Measurements from ENCODE around the gene C10orf90. TPM values are rescaled to one million over a fixed set of nuclear protein-coding genes. Genes with fewer than 3 reads are reported as not detected.

Gene C10orf90
- total RNA-seq, 1 experiment from 2014 or later = 0.67 TPM

DNA sequence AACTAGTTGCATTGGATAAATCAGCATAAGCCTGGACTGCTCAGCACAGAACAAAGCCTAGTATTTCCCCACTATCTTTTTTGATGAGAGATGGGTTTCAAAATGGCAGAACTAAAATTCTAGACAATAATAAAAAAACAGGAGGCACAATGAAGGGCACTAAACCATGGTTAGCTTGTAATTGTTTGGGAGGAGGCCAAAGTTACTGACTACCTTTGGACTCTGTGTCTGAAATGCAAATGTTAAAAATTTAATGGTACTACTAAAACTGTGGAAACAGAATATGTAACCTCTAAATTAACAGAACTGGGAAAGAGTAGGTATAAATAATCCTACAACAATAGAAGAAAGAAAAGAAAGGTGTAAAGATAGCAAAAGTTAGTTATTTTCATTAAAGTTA, 295.2 kb downstream of the C10orf90 start:
- in situ Hi-C loops (cut with HindIII; ENCODE audit: low pct_unique_long_range_greater_than_20kb, low sequenced_read_pairs) = no loop called here
- intact Hi-C loops (cut with micrococcal nuclease; ENCODE audit: unreplicated experiment) = no loop called here
- CTCF ChIA-PET = no interaction called here
- no TSS peak for BruUV-seq (replicated peaks)
- Histone ChIP-seq H3K36me3 (ENCODE audit: control insufficient read depth, insufficient read depth, low read length) (no peaks in the 10 kb centered on the region), H3K4me3 (ENCODE audit: low read depth in 2 of 2, low read length in 2 of 2) (no peak overlapping the region), H3K27me3 (ENCODE audit: control insufficient read depth, insufficient read depth, low read length) (no peaks in the 10 kb centered on the region), H3K9me3 (ENCODE audit: control insufficient read depth, insufficient read depth, low read depth, low read length) (peaks cover 11% of the 10 kb centered on the region; the same call in 1 of the 2 replicates), H3K4me1 (ENCODE audit: control insufficient read depth, insufficient read depth, low read length) (no peaks in the 10 kb centered on the region), H3K27ac (ENCODE audit: low read length) (no peak overlapping the region)
- POLR2A ChIA-PET = no interaction called here
- TF ChIP-seq POLR2AphosphoS5 (IDR thresholded peaks at IDR 0.05; ENCODE audit: low read depth, low read length) = no peak
- TF ChIP-seq TCF7L2 (IDR thresholded peaks at IDR 0.05; ENCODE audit: low read depth, low read length) = no peak
- no peak for TF ChIP-seq SIN3A (IDR thresholded peaks at IDR 0.05; ENCODE audit: borderline replicate concordance, insufficient read depth, low read depth, low read length)
- TF ChIP-seq, protein P1, sequence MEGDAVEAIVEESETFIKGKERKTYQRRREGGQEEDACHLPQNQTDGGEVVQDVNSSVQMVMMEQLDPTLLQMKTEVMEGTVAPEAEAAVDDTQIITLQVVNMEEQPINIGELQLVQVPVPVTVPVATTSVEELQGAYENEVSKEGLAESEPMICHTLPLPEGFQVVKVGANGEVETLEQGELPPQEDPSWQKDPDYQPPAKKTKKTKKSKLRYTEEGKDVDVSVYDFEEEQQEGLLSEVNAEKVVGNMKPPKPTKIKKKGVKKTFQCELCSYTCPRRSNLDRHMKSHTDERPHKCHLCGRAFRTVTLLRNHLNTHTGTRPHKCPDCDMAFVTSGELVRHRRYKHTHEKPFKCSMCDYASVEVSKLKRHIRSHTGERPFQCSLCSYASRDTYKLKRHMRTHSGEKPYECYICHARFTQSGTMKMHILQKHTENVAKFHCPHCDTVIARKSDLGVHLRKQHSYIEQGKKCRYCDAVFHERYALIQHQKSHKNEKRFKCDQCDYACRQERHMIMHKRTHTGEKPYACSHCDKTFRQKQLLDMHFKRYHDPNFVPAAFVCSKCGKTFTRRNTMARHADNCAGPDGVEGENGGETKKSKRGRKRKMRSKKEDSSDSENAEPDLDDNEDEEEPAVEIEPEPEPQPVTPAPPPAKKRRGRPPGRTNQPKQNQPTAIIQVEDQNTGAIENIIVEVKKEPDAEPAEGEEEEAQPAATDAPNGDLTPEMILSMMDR (IDR thresholded peaks at IDR 0.05) = no peak
- TF ChIP-seq, protein P2, sequence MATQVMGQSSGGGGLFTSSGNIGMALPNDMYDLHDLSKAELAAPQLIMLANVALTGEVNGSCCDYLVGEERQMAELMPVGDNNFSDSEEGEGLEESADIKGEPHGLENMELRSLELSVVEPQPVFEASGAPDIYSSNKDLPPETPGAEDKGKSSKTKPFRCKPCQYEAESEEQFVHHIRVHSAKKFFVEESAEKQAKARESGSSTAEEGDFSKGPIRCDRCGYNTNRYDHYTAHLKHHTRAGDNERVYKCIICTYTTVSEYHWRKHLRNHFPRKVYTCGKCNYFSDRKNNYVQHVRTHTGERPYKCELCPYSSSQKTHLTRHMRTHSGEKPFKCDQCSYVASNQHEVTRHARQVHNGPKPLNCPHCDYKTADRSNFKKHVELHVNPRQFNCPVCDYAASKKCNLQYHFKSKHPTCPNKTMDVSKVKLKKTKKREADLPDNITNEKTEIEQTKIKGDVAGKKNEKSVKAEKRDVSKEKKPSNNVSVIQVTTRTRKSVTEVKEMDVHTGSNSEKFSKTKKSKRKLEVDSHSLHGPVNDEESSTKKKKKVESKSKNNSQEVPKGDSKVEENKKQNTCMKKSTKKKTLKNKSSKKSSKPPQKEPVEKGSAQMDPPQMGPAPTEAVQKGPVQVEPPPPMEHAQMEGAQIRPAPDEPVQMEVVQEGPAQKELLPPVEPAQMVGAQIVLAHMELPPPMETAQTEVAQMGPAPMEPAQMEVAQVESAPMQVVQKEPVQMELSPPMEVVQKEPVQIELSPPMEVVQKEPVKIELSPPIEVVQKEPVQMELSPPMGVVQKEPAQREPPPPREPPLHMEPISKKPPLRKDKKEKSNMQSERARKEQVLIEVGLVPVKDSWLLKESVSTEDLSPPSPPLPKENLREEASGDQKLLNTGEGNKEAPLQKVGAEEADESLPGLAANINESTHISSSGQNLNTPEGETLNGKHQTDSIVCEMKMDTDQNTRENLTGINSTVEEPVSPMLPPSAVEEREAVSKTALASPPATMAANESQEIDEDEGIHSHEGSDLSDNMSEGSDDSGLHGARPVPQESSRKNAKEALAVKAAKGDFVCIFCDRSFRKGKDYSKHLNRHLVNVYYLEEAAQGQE (IDR thresholded peaks at IDR 0.05; ENCODE audit: insufficient read depth in 1 of 2, low read depth in 2 of 2, low read length in 1 of 2) = no peak
- DNase-seq (ENCODE audit: low read depth, low spot score) = no peak
- ATAC-seq = no peak

Other genes starting within 250 kb of the C10orf90 start
- 67.6 TPM for gene DOCK1, start 234.7 kb upstream of the C10orf90 start, total RNA-seq (2021; ENCODE audit: unreplicated experiment)